ENCODE data around the gene CDH13. TPM values are rescaled to one million over a fixed set of nuclear protein-coding genes. Genes with fewer than 3 reads are reported as not detected.

Gene CDH13
- total RNA-seq, 1 experiment from 2014 or later: not detected

DNA sequence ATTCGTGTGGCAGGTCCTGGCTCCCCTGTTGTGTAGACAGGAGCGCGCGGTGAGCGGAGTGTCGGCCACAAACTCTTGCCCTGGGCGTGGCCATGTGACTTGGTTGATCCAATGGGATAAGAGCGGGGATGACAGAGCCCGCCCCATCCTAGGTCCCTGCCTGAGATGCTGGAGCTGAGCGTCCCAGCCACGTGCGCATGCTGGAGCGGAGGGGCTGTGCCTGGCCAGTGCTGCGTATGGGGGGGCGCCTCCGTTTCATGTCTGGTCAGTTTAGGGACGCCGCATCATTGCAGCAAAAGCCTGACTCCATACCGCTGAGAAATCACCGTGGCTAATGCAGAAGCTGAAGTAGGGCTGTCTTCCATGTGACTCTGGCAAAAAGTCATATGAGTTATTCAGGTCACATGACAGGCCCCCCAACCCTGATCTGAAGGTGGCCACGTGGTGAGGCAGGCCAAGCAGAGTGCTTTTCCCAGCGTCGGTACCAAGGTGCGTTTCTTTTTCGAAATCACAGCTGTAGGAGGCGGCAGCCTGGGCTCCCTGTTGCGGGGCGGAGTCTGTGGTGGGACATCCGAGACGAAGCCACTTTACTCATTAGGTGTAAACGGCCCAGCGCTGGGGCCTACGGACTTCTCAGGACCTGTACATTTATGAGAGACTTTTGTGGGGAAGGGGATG is 1203.5 kb downstream of the CDH13 start:
- no peak for DNase-seq (ENCODE audit: low spot score)

DNA sequence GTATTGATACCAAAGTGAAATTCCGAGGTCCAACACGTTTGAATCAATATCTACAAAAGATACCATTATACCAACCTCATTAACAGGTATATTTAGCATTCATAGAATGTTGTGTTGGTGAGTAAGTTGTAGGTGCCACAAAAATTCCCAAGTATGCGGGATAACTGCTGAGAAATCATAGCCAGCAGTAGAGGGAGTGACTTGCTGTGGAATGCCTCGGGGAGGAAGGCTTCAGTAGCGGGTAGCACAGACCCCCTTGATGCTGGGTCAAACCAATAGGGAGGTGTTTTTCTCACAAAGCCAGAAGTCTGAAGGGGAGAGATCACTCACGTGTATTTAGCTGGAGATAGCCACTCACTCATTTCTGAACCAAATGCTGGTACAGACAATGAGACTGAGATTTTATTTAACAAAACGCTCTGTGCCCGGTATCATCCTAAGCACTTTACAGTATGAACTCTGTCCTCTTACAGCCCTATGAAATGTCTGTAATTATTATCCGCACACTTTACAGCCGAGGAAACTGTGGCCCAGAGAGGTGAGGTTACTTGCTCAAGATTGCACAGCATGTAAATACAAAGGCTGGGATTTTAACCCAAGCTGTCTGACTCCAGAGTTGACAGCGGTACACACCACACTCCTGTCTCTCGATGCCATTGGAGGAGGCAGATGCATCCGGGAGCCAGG is 1204.1 kb downstream of the CDH13 start:
- no peak for DNase-seq (ENCODE audit: low spot score)

- DNase-seq (ENCODE audit: low spot score): no peak
Observed at GRCh38 chr16:83831456-83831987, 1204.8 kb downstream of the CDH13 start.

GRCh38 chr16:83833921-83834320 is 1207.2 kb downstream of the CDH13 start:
- DNase-seq (ENCODE audit: low spot score): no peak

- DNase-seq (ENCODE audit: low spot score): peak; percentile 23
Observed at GRCh38 chr16:83835586-83836566, 1209.1 kb downstream of the CDH13 start.

GRCh38 chr16:83837566-83837965 is 1210.8 kb downstream of the CDH13 start:
- DNase-seq (ENCODE audit: low spot score): no peak

DNA sequence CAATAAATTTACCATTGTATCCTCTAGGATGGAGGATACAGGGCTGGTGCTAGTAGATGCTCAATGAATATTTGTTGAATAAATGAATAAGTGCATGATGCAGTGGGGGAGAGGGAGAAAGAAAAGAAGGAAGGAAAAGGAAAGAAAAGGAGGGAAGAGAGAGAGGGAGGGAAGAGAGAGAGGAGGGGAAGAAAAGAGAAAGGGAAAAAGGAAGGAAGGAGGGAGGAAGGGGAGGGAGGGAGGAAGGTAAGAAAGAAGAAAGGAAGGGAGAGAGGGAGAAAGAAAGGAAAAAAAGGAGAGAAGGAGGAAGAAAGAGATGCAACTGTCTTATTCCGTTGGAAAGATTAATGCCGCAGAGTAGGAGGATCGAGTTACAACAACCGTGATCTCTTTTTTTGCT is 1211.4 kb downstream of the CDH13 start:
- DNase-seq (ENCODE audit: low spot score): no peak

GRCh38 chr16:83839561-83839960 is 1212.8 kb downstream of the CDH13 start:
- DNase-seq (ENCODE audit: low spot score): no peak

DNA sequence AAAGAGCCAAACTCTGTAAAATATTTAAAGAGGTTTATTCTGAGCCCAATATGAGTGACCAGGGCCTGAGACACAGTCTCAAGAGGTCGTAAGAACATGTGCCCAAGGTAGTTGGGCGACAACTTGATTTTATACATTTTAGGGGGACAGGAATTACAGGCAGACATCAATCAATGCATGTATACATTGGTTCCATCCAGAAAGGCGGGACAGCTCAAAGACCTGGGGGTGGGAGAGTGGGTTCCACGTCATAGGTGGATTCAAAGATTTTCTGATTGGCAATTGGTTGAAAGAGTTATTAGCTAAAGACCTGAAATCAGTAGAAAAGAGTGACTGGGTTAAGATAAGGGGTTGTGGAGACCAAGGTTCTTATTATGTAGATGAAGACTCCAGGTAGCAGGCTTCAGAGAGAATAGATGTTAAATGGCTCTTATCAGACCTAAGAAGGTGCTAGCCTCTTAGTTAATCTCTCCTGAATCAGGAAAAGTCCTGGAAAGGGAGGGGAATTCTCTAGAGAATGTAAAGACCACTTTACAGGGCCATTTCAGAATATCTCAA is 1213.4 kb downstream of the CDH13 start:
- no peak for DNase-seq (ENCODE audit: low spot score)

DNA sequence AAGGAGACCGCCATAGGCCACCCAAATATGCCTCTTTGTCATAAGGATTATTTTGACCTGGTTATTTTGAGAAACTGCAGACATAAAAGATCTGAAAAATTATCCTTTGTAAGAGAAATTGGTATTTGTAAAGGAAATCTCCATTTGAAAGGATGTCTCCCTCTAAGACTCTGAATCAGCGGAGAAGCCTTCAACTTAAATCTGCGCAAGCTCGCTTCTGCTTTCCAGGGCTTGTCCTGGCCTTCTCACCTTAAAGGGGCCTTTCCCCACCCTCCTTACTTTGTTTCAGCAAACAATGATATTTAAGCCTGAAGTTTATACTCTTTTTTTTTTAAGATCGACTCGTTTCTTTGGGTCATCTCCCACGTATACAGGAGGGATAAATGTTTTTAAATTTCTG is 1215.5 kb downstream of the CDH13 start:
- no peak for DNase-seq (ENCODE audit: low spot score)

DNA sequence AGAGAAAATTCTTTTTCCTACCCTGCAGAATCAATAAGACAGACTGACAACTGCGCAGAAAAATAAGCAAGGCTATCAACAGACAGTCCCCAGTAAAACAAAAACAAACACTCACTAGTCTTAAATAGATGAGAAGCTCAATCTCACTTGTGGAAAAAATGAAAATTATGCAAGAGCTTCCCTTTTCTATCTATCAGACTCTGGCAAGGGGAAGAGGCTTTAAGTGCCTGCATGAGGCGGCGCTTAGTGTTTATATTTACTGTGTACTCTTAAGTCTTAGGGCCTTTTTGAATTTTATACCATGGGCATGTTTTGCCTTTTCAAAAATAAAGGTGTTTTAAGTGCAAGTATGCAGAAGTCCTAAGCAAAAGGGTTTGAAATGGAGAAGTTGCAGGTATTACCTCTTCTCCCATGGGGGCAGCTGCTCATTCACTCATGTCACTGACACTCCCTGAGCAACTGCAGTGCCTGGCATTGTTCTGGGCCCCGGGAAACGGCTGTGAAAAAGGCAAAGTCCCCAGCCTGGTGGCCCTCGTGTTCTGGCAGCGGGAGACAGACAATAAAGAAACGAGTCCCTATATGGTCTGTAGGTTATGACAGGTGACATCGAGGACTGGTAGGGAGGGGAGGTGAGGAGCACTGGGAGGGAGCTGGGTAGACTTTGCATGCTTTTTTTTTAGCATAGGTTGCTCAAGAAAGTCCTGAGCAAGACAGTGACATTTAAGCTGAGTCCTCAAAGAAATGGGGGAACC is 1216.2 kb downstream of the CDH13 start:
- DNase-seq (ENCODE audit: low spot score): no peak

GRCh38 chr16:83843657-83844056 is 1216.9 kb downstream of the CDH13 start:
- DNase-seq (ENCODE audit: low spot score): no peak

DNA sequence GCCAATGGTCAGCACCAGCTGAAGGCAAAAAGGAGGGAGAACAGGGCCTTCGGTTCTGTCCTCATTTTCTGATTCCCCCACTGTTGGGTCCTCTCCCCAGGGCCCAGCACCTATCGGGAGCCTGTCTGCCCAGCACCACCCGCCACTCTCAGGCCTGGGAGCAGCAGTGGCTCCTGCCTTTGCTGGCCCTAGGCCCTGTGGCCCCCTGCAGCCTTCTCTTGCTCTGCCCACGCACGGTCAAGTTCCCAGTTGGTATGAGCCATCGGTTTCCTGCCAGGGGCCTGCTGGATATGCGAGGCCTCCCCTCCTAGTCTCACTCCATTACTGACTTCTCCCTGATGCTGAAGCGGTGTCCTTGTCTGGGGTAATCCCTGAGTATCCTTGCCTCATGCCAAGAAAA is 1218.5 kb downstream of the CDH13 start:
- no peak for DNase-seq (ENCODE audit: low spot score)

DNA sequence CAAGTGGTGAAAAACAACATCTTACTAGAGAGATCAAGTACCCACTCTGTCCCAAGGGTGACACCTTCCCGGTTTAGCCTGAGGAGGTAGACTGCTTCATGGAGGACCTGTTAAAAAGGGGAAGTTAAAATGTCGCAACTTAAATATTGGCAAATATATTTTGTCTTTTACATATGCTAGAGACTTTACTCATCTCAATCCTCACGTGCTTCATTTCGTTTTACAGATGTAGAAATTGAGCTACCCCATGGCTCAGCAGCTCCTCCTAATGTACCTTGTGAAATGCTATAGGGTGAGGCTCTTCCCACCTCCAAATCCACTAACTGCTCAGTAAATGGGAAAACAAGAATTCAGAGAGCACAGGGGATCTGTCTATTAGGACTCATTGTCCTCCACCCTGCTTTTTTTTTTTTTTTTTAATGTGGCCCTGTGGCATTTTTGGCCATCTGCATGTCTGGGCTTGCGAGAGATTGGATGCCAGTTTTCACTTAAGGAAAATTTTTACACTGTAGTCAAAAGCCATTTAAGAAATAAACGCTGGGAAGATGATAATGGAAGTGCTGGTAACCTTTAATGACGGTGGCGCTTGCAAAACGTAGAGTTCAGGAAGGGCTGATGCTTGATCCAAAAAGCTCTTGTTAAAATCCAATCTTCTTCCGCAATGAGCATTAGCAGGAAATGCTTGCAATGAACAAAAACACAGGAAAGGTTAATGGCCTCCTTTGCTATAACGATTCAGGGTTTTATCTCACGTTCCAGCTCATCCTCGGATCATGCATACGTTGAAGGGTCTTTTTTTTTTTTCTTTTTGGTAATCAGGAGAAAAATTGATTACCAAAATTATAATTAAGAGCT is 1220.8 kb downstream of the CDH13 start:
- no peak for DNase-seq (ENCODE audit: low spot score)

DNA sequence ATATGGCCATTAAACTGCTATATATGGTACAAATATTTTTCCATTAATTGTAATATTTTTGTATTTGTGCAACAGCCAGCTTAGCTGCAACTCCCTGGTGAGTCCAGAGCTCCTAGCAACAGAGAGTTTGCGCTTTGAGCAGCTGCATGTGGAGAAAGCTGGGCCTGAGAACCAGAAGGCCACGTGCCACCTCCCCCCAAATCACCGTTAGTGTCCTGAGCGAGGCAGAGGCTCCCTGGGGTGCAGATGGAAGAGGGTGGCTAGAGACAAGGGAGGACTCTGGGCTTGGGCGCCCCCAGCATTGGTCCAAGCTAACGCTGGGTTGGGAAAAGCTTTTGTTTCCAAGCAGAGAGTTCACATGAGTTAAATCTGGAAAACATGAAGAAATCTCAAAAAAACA is 1222.7 kb downstream of the CDH13 start:
- DNase-seq (ENCODE audit: low spot score): no peak

Small RNAs within 50 kb of the gene (small RNA-seq; reads per million reads assigned to genes)
- gene AC099506.2 (not detected), gene MIR3182 (not detected), gene MIR8058 (not detected)

Data from HT-29 (cell line).